ENCODE measurements around the gene UROS. TPM values are rescaled to one million over a fixed set of nuclear protein-coding genes. Genes with fewer than 3 reads are reported as not detected.

The UROS gene
- total RNA-seq, 2 donors from 2014 or later, result 29.0 to 30.7 TPM

GRCh38 chr10:125775491-125776106, 47.5 kb downstream of the UROS start, which contains the start of gene MMP21:
Gene MMP21 (minus strand): TSS chr10:125775821. CDS start chr10:125775821, 0 bp downstream.
- no peaks in the 10 kb centered on the region for H3K36me3 Mint-ChIP-seq (ENCODE audit: low read depth)
- no peak for DNase-seq
- no peaks in the 10 kb centered on the region for H3K9me3 ChIP-seq (ENCODE audit: control insufficient read depth, low read length, poor library complexity, severe bottlenecking)
- ATAC-seq, result no peak
- no peaks in the 10 kb centered on the region for H3K4me1 Mint-ChIP-seq
- H3K4me3 Mint-ChIP-seq, result no peak within 1 kb of the TSS
- H3K27ac Mint-ChIP-seq, result peak within 1 kb of the TSS; percentile 14
- H3K27me3 Mint-ChIP-seq, result peaks cover 14% of the 10 kb centered on the region

GRCh38 chr10:125774581-125775191, 48.4 kb downstream of the UROS start:
- H3K4me3 Mint-ChIP-seq, result no peak overlapping the region
- DNase-seq, result no peak
- H3K36me3 Mint-ChIP-seq (ENCODE audit: low read depth), result no peaks in the 10 kb centered on the region
- no peak overlapping the region for H3K27ac Mint-ChIP-seq
- peaks cover 3% of the 10 kb centered on the region for H3K4me1 Mint-ChIP-seq
- H3K27me3 Mint-ChIP-seq, result peaks cover 14% of the 10 kb centered on the region
- H3K9me3 ChIP-seq (ENCODE audit: control insufficient read depth, low read length, poor library complexity, severe bottlenecking), result no peaks in the 10 kb centered on the region
- ATAC-seq, result no peak

- Mint-ChIP-seq H3K36me3 (ENCODE audit: low read depth) (peaks cover 2% of the 10 kb centered on the region), H3K27me3 (peaks cover 14% of the 10 kb centered on the region), H3K27ac (no peak overlapping the region), H3K4me1 (peaks cover 3% of the 10 kb centered on the region), H3K4me3 (no peak overlapping the region)
- no peak for DNase-seq
- no peak for ATAC-seq
- H3K9me3 ChIP-seq (ENCODE audit: control insufficient read depth, low read length, poor library complexity, severe bottlenecking), result no peaks in the 10 kb centered on the region
These were observed 49.1 kb downstream of the UROS start for GRCh38 chr10:125773687-125774543.

GRCh38 chr10:125772864-125773180, 50.2 kb downstream of the UROS start:
- H3K27ac Mint-ChIP-seq, result no peak overlapping the region
- no peaks in the 10 kb centered on the region for H3K9me3 ChIP-seq (ENCODE audit: control insufficient read depth, low read length, poor library complexity, severe bottlenecking)
- ATAC-seq, result no peak
- peaks cover 2% of the 10 kb centered on the region for H3K36me3 Mint-ChIP-seq (ENCODE audit: low read depth)
- peaks cover 7% of the 10 kb centered on the region for H3K27me3 Mint-ChIP-seq
- no peak for DNase-seq
- H3K4me1 Mint-ChIP-seq, result peaks cover 3% of the 10 kb centered on the region
- H3K4me3 Mint-ChIP-seq, result no peak overlapping the region

- H3K4me3 Mint-ChIP-seq, result no peak overlapping the region
- no peak for DNase-seq
- ATAC-seq, result no peak
- peaks cover 2% of the 10 kb centered on the region for H3K36me3 Mint-ChIP-seq (ENCODE audit: low read depth)
- no peak overlapping the region for H3K27ac Mint-ChIP-seq
- H3K9me3 ChIP-seq (ENCODE audit: control insufficient read depth, low read length, poor library complexity, severe bottlenecking), result no peaks in the 10 kb centered on the region
- peaks cover 3% of the 10 kb centered on the region for H3K4me1 Mint-ChIP-seq
- H3K27me3 Mint-ChIP-seq, result peaks cover 5% of the 10 kb centered on the region
These were observed 50.8 kb downstream of the UROS start for GRCh38 chr10:125772112-125772863.

GRCh38 chr10:125770844-125771243, 52.2 kb downstream of the UROS start:
- no peak for DNase-seq
- H3K27me3 Mint-ChIP-seq, result peaks cover 5% of the 10 kb centered on the region
- no peak overlapping the region for H3K4me3 Mint-ChIP-seq
- H3K27ac Mint-ChIP-seq, result no peak overlapping the region
- H3K36me3 Mint-ChIP-seq (ENCODE audit: low read depth), result peaks cover 2% of the 10 kb centered on the region
- H3K9me3 ChIP-seq (ENCODE audit: control insufficient read depth, low read length, poor library complexity, severe bottlenecking), result no peaks in the 10 kb centered on the region
- no peak for ATAC-seq
- H3K4me1 Mint-ChIP-seq, result peaks cover 3% of the 10 kb centered on the region

GRCh38 chr10:125769175-125769574, 53.9 kb downstream of the UROS start:
- H3K9me3 ChIP-seq (ENCODE audit: control insufficient read depth, low read length, poor library complexity, severe bottlenecking), result no peaks in the 10 kb centered on the region
- H3K27me3 Mint-ChIP-seq, result peaks cover 5% of the 10 kb centered on the region
- no peak overlapping the region for H3K4me3 Mint-ChIP-seq
- no peak overlapping the region for H3K27ac Mint-ChIP-seq
- DNase-seq, result no peak
- peaks cover 2% of the 10 kb centered on the region for H3K36me3 Mint-ChIP-seq (ENCODE audit: low read depth)
- no peak for ATAC-seq
- peaks cover 3% of the 10 kb centered on the region for H3K4me1 Mint-ChIP-seq

- H3K4me1 Mint-ChIP-seq, result peaks cover 3% of the 10 kb centered on the region
- peak overlapping the region; percentile 29 for H3K27ac Mint-ChIP-seq
- no peaks in the 10 kb centered on the region for H3K9me3 ChIP-seq (ENCODE audit: control insufficient read depth, low read length, poor library complexity, severe bottlenecking)
- DNase-seq (no peak), ATAC-seq (no peak)
- H3K27me3 Mint-ChIP-seq, result peaks cover 5% of the 10 kb centered on the region
- peaks cover 2% of the 10 kb centered on the region for H3K36me3 Mint-ChIP-seq (ENCODE audit: low read depth)
- no peak overlapping the region for H3K4me3 Mint-ChIP-seq
These were observed 54.7 kb downstream of the UROS start for GRCh38 chr10:125768219-125768855.

GRCh38 chr10:125766511-125766910, 56.5 kb downstream of the UROS start:
- peaks cover 5% of the 10 kb centered on the region for H3K36me3 Mint-ChIP-seq (ENCODE audit: low read depth)

GRCh38 chr10:125765835-125766234, 57.2 kb downstream of the UROS start:
- H3K4me1 Mint-ChIP-seq, result peaks cover 3% of the 10 kb centered on the region
- no peak for DNase-seq
- H3K27ac Mint-ChIP-seq, result no peak overlapping the region
- H3K4me3 Mint-ChIP-seq, result no peak overlapping the region
- H3K9me3 ChIP-seq (ENCODE audit: control insufficient read depth, low read length, poor library complexity, severe bottlenecking), result no peaks in the 10 kb centered on the region
- H3K36me3 Mint-ChIP-seq (ENCODE audit: low read depth), result peaks cover 5% of the 10 kb centered on the region
- no peak for ATAC-seq
- H3K27me3 Mint-ChIP-seq, result no peaks in the 10 kb centered on the region

More at GRCh38 chr10:125766511-125766910, 56.5 kb downstream of the UROS start:
- Mint-ChIP-seq H3K4me3 (no peak overlapping the region), H3K27ac (no peak overlapping the region), H3K4me1 (peaks cover 3% of the 10 kb centered on the region), H3K27me3 (no peaks in the 10 kb centered on the region)
- ATAC-seq (no peak), DNase-seq (no peak)
- no peaks in the 10 kb centered on the region for H3K9me3 ChIP-seq (ENCODE audit: control insufficient read depth, low read length, poor library complexity, severe bottlenecking)

- Mint-ChIP-seq H3K36me3 (ENCODE audit: low read depth) (peaks cover 8% of the 10 kb centered on the region), H3K27ac (no peak overlapping the region), H3K4me3 (no peak overlapping the region), H3K27me3 (no peaks in the 10 kb centered on the region), H3K4me1 (peaks cover 3% of the 10 kb centered on the region)
- no peak for ATAC-seq
- no peaks in the 10 kb centered on the region for H3K9me3 ChIP-seq (ENCODE audit: control insufficient read depth, low read length, poor library complexity, severe bottlenecking)
- DNase-seq, result no peak
These were observed 60.1 kb downstream of the UROS start for GRCh38 chr10:125762692-125763648.

GRCh38 chr10:125761961-125762360, 61.1 kb downstream of the UROS start:
- DNase-seq (no peak), ATAC-seq (no peak)
- H3K9me3 ChIP-seq (ENCODE audit: control insufficient read depth, low read length, poor library complexity, severe bottlenecking), result no peaks in the 10 kb centered on the region
- Mint-ChIP-seq H3K36me3 (ENCODE audit: low read depth) (peaks cover 13% of the 10 kb centered on the region), H3K4me3 (no peak overlapping the region), H3K27me3 (no peaks in the 10 kb centered on the region), H3K27ac (peak overlapping the region; percentile 90), H3K4me1 (peaks cover 9% of the 10 kb centered on the region)
